HepG2 (cell line): ENCODE measurements around the gene HUNK. TPM values are rescaled to one million over a fixed set of nuclear protein-coding genes. Genes with fewer than 3 reads are reported as not detected.

Experiments
- AHR ChIP-seq: IDR thresholded peaks from 2 replicates; pipeline ENCODE4 v1.6.1; 2018; ENCODE audit warnings: missing genetic modification reagents, missing compliant biosample characterization
- ARNT2 ChIP-seq: sonication (generic); formaldehyde crosslinking; IDR thresholded peaks from 2 replicates; pipeline ENCODE4 v1.8.0; 2022; ENCODE audit warnings: mild to moderate bottlenecking, low read depth, missing genetic modification reagents, moderate library complexity
- FOXA3 ChIP-seq: IDR thresholded peaks from 2 replicates; pipeline ENCODE4 v1.6.1; 2016; ENCODE audit warnings: missing genetic modification reagents, missing compliant biosample characterization
- KLF6 ChIP-seq: IDR thresholded peaks from 2 replicates; pipeline ENCODE4 v1.8.0; 2016; ENCODE audit warnings: missing biosample characterization, missing genetic modification reagents
- XRCC5 ChIP-seq: fragments of 200-400 bp; formaldehyde crosslinking; optimal IDR thresholded peaks from 2 replicates; pipeline ENCODE3; 2017; ENCODE audit warnings: mild to moderate bottlenecking, low read length
- ZC3H4 ChIP-seq: sonication (generic); formaldehyde crosslinking; IDR thresholded peaks from 2 replicates; pipeline ENCODE4 v1.4.0; 2020; ENCODE audit warnings: missing genetic modification reagents, borderline replicate concordance
- ZNF567 ChIP-seq: sonication (generic); formaldehyde crosslinking; IDR thresholded peaks from 2 replicates; pipeline ENCODE4 v1.8.1; 2023; ENCODE audit warnings: mild to moderate bottlenecking, missing genetic modification reagents, borderline replicate concordance
- ZNF605 ChIP-seq: sonication (generic); formaldehyde crosslinking; IDR thresholded peaks from 2 replicates; pipeline ENCODE4 v1.8.0; 2022; ENCODE audit warnings: mild to moderate bottlenecking, missing genetic modification reagents
- ZNF761 ChIP-seq: sonication (generic); formaldehyde crosslinking; conservative IDR thresholded peaks from 2 replicates; pipeline ENCODE4 v1.4.0; 2020; ENCODE audit warnings: mild to moderate bottlenecking, missing genetic modification reagents
- ZNF773 ChIP-seq: sonication (generic); formaldehyde crosslinking; IDR thresholded peaks from 2 replicates; pipeline ENCODE4 v1.4.0; 2020; ENCODE audit warnings: missing genetic modification reagents, borderline replicate concordance
- ZNF777 ChIP-seq: sonication (generic); formaldehyde crosslinking; IDR thresholded peaks from 2 replicates; pipeline ENCODE4 v1.4.0; 2020; ENCODE audit warnings: missing genetic modification reagents
- polyA plus RNA-seq, 8 experiments: library from polyadenylated mRNA; depleted of rRNA in 3 of 8; stranded (reverse) in 7 of 8; unstranded in 1 of 8; fragments of >200 nt; fragmentation: Illumina TruSeq in 4 of 8; extraction: Trizol in 4 of 8; gene quantifications; 2 replicates each; pipeline versions ENCODE4 v1.2.1 to v1.2.3, GENCODE V29; 2011 to 2016; ENCODE audit warnings: low read depth in 4 of 8, missing spikeins in 1 of 8, mixed read lengths in 1 of 8; ENCODE audit not compliant: insufficient read depth in 1 of 8
- total RNA-seq, 5 experiments: library from RNA; depleted of rRNA; stranded (reverse); fragments of >200 nt; fragmentation: Illumina TruSeq; extraction: Trizol; gene quantifications; 2 replicates each; pipeline ENCODE4 v1.2.3, GENCODE V29; 2016; ENCODE audit warnings: low read depth in 1 of 5
- TF ChIP-seq, protein P1 (sequence below): sonication (generic); formaldehyde crosslinking; IDR thresholded peaks from 2 replicates; pipeline ENCODE4 v1.5.0; 2020; ENCODE audit warnings: missing genetic modification reagents
- TF ChIP-seq, protein P2 (sequence below): sonication (generic); formaldehyde crosslinking; IDR thresholded peaks from 2 replicates; pipeline ENCODE4 v1.4.0; 2020; ENCODE audit warnings: missing genetic modification reagents
- TF ChIP-seq, protein P3 (sequence below): sonication (generic); formaldehyde crosslinking; IDR thresholded peaks from 2 replicates; pipeline ENCODE4 v1.9.0; 2021; ENCODE audit warnings: missing genetic modification reagents, borderline replicate concordance
- TF ChIP-seq, protein P4 (sequence below): IDR thresholded peaks from 2 replicates; pipeline ENCODE4 v1.6.1; 2016; ENCODE audit warnings: low read depth
- TF ChIP-seq, protein P5 (sequence below): sonication (generic); formaldehyde crosslinking; IDR thresholded peaks from 2 replicates; pipeline ENCODE4 v1.4.0; 2020; ENCODE audit warnings: missing genetic modification reagents
- TF ChIP-seq, protein P6 (sequence below): sonication (generic); formaldehyde crosslinking; IDR thresholded peaks from 2 replicates; pipeline ENCODE4 v1.4.0; 2020; ENCODE audit warnings: missing genetic modification reagents, mild to moderate bottlenecking, borderline replicate concordance

The HUNK gene
- total and polyA plus RNA-seq, 2 of the 13 experiments (the other 11 are each of a cell fraction or from before 2014, with no cell fraction given), result 1.8 to 1.9 TPM

DNA sequence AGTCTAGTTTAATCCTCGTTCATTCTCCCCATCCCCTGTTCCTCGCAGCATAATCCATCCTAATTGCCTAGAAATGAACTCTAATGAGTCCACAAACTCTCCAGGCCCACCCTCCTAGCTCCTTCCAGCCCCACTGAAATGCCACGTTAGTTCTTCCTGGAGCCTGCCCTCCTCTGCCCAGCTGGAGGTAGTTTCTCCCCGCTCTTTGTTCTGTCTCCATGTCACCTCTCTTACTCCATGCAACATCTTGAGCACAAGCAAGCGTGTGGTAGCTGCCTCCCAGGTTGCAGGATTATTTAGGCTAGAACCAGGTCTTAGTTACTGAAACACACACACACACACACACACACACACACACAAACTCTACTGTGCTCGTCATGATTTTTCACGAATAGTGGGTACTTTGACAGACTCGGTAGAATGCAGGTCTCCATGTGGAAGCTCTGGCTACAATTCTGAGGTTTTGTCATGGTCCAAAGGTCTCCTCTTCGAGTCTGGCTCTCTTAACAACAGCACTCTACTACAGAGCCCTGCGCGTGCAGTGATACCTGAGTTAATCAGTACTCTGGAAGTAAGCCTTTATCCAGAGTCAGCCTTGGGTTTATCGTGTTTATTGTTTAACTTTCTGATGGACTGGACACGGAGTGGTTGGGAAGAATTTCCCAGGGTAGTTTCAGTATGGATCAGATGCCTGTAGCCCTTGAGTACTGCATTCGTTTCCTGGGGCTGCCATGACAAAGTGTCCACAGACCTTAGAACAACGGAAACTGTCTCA lies 27.5 kb downstream of the HUNK start (continued):
- TF ChIP-seq, protein P1, sequence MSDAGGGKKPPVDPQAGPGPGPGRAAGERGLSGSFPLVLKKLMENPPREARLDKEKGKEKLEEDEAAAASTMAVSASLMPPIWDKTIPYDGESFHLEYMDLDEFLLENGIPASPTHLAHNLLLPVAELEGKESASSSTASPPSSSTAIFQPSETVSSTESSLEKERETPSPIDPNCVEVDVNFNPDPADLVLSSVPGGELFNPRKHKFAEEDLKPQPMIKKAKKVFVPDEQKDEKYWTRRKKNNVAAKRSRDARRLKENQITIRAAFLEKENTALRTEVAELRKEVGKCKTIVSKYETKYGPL, result no peak
- TF ChIP-seq, protein P2, sequence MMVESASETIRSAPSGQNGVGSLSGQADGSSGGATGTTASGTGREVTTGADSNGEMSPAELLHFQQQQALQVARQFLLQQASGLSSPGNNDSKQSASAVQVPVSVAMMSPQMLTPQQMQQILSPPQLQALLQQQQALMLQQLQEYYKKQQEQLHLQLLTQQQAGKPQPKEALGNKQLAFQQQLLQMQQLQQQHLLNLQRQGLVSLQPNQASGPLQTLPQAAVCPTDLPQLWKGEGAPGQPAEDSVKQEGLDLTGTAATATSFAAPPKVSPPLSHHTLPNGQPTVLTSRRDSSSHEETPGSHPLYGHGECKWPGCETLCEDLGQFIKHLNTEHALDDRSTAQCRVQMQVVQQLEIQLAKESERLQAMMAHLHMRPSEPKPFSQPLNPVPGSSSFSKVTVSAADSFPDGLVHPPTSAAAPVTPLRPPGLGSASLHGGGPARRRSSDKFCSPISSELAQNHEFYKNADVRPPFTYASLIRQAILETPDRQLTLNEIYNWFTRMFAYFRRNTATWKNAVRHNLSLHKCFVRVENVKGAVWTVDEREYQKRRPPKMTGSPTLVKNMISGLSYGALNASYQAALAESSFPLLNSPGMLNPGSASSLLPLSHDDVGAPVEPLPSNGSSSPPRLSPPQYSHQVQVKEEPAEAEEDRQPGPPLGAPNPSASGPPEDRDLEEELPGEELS, result peak; percentile 69; the same call in 1 of the 2 replicates
- TF ChIP-seq ZNF761 (CRISPR knock-in tag) (0 out of 2 replicates have a peak, but pooled peaks have one; percentile 35), ZNF777 (CRISPR knock-in tag) (no peak), KLF6 (CRISPR knock-in tag) (0 out of 2 replicates have a peak, but pooled peaks have one; percentile 47), ZNF773 (no peak), ZNF567 (CRISPR knock-in tag) (no peak), ZNF605 (CRISPR knock-in tag) (0 out of 2 replicates have a peak, but pooled peaks have one; percentile 9), FOXA3 (CRISPR knock-in tag) (peak; percentile 59; the same call in 1 of the 2 replicates), AHR (no peak), ARNT2 (CRISPR knock-in tag) (no peak), ZC3H4 (no peak), XRCC5 (no peak)
- TF ChIP-seq, protein P3, sequence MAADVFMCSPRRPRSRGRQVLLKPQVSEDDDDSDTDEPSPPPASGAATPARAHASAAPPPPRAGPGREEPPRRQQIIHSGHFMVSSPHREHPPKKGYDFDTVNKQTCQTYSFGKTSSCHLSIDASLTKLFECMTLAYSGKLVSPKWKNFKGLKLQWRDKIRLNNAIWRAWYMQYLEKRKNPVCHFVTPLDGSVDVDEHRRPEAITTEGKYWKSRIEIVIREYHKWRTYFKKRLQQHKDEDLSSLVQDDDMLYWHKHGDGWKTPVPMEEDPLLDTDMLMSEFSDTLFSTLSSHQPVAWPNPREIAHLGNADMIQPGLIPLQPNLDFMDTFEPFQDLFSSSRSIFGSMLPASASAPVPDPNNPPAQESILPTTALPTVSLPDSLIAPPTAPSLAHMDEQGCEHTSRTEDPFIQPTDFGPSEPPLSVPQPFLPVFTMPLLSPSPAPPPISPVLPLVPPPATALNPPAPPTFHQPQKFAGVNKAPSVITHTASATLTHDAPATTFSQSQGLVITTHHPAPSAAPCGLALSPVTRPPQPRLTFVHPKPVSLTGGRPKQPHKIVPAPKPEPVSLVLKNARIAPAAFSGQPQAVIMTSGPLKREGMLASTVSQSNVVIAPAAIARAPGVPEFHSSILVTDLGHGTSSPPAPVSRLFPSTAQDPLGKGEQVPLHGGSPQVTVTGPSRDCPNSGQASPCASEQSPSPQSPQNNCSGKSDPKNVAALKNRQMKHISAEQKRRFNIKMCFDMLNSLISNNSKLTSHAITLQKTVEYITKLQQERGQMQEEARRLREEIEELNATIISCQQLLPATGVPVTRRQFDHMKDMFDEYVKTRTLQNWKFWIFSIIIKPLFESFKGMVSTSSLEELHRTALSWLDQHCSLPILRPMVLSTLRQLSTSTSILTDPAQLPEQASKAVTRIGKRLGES (CRISPR knock-in tag), result no peak
- TF ChIP-seq, protein P4, sequence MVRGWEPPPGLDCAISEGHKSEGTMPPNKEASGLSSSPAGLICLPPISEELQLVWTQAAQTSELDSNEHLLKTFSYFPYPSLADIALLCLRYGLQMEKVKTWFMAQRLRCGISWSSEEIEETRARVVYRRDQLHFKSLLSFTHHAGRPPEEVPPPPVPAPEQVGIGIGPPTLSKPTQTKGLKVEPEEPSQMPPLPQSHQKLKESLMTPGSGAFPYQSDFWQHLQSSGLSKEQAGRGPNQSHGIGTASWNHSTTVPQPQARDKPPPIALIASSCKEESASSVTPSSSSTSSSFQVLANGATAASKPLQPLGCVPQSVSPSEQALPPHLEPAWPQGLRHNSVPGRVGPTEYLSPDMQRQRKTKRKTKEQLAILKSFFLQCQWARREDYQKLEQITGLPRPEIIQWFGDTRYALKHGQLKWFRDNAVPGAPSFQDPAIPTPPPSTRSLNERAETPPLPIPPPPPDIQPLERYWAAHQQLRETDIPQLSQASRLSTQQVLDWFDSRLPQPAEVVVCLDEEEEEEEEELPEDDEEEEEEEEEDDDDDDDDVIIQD (CRISPR knock-in tag), result peak; percentile 51; the same call in 1 of the 2 replicates
- TF ChIP-seq, protein P5, sequence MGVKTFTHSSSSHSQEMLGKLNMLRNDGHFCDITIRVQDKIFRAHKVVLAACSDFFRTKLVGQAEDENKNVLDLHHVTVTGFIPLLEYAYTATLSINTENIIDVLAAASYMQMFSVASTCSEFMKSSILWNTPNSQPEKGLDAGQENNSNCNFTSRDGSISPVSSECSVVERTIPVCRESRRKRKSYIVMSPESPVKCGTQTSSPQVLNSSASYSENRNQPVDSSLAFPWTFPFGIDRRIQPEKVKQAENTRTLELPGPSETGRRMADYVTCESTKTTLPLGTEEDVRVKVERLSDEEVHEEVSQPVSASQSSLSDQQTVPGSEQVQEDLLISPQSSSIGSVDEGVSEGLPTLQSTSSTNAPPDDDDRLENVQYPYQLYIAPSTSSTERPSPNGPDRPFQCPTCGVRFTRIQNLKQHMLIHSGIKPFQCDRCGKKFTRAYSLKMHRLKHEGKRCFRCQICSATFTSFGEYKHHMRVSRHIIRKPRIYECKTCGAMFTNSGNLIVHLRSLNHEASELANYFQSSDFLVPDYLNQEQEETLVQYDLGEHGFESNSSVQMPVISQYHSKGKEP (CRISPR knock-in tag), result no peak
- TF ChIP-seq, protein P6, sequence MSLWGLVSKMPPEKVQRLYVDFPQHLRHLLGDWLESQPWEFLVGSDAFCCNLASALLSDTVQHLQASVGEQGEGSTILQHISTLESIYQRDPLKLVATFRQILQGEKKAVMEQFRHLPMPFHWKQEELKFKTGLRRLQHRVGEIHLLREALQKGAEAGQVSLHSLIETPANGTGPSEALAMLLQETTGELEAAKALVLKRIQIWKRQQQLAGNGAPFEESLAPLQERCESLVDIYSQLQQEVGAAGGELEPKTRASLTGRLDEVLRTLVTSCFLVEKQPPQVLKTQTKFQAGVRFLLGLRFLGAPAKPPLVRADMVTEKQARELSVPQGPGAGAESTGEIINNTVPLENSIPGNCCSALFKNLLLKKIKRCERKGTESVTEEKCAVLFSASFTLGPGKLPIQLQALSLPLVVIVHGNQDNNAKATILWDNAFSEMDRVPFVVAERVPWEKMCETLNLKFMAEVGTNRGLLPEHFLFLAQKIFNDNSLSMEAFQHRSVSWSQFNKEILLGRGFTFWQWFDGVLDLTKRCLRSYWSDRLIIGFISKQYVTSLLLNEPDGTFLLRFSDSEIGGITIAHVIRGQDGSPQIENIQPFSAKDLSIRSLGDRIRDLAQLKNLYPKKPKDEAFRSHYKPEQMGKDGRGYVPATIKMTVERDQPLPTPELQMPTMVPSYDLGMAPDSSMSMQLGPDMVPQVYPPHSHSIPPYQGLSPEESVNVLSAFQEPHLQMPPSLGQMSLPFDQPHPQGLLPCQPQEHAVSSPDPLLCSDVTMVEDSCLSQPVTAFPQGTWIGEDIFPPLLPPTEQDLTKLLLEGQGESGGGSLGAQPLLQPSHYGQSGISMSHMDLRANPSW, result no peak
